ENCODE data around the gene FBXL17.

The FBXL17 gene

GRCh38 chr5:108353087-108353486, 28.8 kb downstream of the FBXL17 start:
- Mint-ChIP-seq H3K36me3 (peaks cover 2% of the 10 kb centered on the region), H3K27me3 (no peaks in the 10 kb centered on the region), H3K4me3 (no peak overlapping the region), H3K9me3 (no peaks in the 10 kb centered on the region), H3K27ac (no peak overlapping the region), H3K4me1 (peaks cover 12% of the 10 kb centered on the region)

GRCh38 chr5:108345541-108346171, 36.2 kb downstream of the FBXL17 start:
- Mint-ChIP-seq H3K4me3 (no peak overlapping the region), H3K36me3 (peaks cover 8% of the 10 kb centered on the region), H3K9me3 (no peaks in the 10 kb centered on the region), H3K27ac (no peak overlapping the region), H3K27me3 (no peaks in the 10 kb centered on the region), H3K4me1 (no peaks in the 10 kb centered on the region)

DNA sequence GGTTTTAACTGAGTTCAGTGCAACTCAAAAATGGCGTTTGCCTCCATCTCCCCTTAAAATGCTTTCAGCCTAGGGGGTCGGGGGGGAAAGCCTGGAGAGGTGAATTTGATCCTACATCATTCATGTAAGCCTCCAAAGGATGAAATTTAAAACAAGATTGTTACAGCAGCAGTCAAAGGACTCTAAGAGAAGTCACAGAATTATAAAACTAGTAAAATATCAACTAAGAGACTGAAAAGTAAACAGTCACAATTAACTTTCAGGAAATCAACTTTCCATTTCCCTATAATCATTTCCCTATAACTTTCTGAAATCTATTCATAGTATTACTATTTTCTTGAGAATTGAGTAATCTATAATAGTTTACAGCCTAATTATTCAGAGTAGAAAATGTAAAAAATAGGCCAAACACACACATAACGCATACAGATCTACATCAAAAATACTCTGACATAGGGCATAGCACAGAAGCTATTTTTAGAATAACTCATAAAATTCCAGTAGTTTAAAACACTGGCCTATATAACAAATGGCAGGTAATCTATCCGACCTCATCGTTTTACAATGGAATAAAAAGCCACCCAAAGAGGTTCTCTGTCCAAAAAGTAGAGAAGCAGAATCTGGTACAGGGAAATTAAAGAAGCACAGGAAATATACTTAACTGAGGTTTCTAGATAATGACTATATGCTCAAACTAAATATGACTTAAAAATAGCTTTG, 37.6 kb downstream of the FBXL17 start:
- H3K4me1 Mint-ChIP-seq = no peaks in the 10 kb centered on the region
- no peaks in the 10 kb centered on the region for H3K27me3 Mint-ChIP-seq
- H3K27ac Mint-ChIP-seq = no peak overlapping the region
- no peak overlapping the region for H3K4me3 Mint-ChIP-seq
- peaks cover 10% of the 10 kb centered on the region for H3K36me3 Mint-ChIP-seq
- no peaks in the 10 kb centered on the region for H3K9me3 Mint-ChIP-seq

GRCh38 chr5:108341866-108342265, 40.0 kb downstream of the FBXL17 start:
- Mint-ChIP-seq H3K4me3 (no peak overlapping the region), H3K27ac (no peak overlapping the region), H3K9me3 (no peaks in the 10 kb centered on the region), H3K27me3 (no peaks in the 10 kb centered on the region), H3K36me3 (peaks cover 11% of the 10 kb centered on the region), H3K4me1 (no peaks in the 10 kb centered on the region)

DNA sequence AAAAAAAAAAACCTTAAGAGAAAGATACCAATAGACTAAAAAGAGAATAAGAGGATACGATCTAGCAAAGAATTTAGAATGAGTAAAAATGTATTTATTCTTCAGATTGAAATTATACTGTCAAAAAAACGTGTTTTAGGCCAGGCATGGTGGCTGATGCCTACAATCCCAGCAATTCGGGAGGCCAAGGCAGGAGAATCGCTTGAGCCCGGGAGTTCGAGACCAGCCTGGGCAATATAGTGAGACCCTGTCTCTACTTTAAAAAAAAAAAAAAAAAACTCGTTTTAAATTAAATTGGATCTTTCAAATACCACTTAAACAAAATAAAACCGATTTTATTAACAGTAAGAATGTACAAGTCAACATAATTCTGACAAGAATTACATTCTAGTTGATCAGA, 41.8 kb downstream of the FBXL17 start:
- Mint-ChIP-seq H3K27me3 (no peaks in the 10 kb centered on the region), H3K36me3 (peaks cover 11% of the 10 kb centered on the region), H3K4me3 (no peak overlapping the region), H3K4me1 (no peaks in the 10 kb centered on the region), H3K9me3 (no peaks in the 10 kb centered on the region), H3K27ac (no peak overlapping the region)

DNA sequence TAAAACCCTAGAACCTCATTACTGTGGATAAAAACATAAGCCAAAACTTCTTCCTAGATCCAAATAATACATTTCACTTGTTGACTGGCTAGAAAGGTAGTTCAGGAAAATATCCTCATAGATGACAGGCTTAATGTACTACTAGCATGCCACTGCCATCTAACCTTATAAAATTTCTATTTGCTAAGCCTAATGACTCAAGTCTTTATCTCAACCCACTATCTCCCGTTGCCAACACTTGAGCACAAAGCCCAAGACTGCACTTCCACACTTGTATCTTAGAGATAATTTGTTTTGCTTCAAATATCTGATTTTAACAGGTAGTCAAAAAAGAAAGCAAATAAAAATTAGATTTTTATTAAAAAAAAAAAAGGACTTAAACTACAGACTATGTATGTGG, 42.7 kb downstream of the FBXL17 start:
- Mint-ChIP-seq H3K9me3 (no peaks in the 10 kb centered on the region), H3K36me3 (peaks cover 11% of the 10 kb centered on the region), H3K4me1 (peaks cover 4% of the 10 kb centered on the region), H3K4me3 (no peak overlapping the region), H3K27me3 (no peaks in the 10 kb centered on the region), H3K27ac (no peak overlapping the region)

GRCh38 chr5:108334225-108334624, 47.7 kb downstream of the FBXL17 start:
- Mint-ChIP-seq H3K4me3 (no peak overlapping the region), H3K36me3 (peaks cover 7% of the 10 kb centered on the region), H3K27ac (no peak overlapping the region), H3K9me3 (no peaks in the 10 kb centered on the region), H3K27me3 (no peaks in the 10 kb centered on the region), H3K4me1 (peaks cover 9% of the 10 kb centered on the region)

- H3K9me3 Mint-ChIP-seq = peaks cover 5% of the 10 kb centered on the region
- no peak overlapping the region for H3K4me3 Mint-ChIP-seq
- H3K27me3 Mint-ChIP-seq = no peaks in the 10 kb centered on the region
- H3K27ac Mint-ChIP-seq = no peak overlapping the region
- peaks cover 35% of the 10 kb centered on the region for H3K36me3 Mint-ChIP-seq
- peaks cover 12% of the 10 kb centered on the region for H3K4me1 Mint-ChIP-seq
Measured at GRCh38 chr5:108326982-108327381, 54.9 kb downstream of the FBXL17 start.

DNA sequence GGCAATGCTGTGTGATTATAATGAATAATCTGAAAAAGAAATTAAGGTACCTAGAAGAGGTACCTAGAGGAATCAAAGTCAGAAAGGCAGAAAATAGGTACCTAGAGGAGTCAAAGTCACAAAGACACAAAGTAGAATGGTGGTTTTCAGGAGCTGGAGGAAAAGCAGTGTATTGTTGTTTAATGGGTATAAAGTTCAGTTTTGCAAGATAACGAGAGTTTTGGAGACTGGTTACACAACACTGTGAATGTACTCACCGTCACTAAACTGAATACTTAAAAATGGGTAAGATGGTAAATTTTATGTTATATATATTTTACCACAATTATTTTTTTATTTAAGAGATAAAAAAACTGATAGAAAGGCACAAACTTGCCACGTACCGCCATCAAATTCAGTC, 57.0 kb downstream of the FBXL17 start:
- H3K4me1 Mint-ChIP-seq = peaks cover 9% of the 10 kb centered on the region
- H3K27ac Mint-ChIP-seq = no peak overlapping the region
- peaks cover 33% of the 10 kb centered on the region for H3K36me3 Mint-ChIP-seq
- no peaks in the 10 kb centered on the region for H3K27me3 Mint-ChIP-seq
- peaks cover 5% of the 10 kb centered on the region for H3K9me3 Mint-ChIP-seq
- no peak overlapping the region for H3K4me3 Mint-ChIP-seq

GRCh38 chr5:108321341-108321740, 60.6 kb downstream of the FBXL17 start:
- Mint-ChIP-seq H3K27ac (no peak overlapping the region), H3K4me1 (peaks cover 9% of the 10 kb centered on the region), H3K9me3 (no peaks in the 10 kb centered on the region)

GRCh38 chr5:108320231-108320630, 61.7 kb downstream of the FBXL17 start:
- peaks cover 9% of the 10 kb centered on the region for H3K4me1 Mint-ChIP-seq
- H3K36me3 Mint-ChIP-seq = peaks cover 14% of the 10 kb centered on the region
- no peaks in the 10 kb centered on the region for H3K9me3 Mint-ChIP-seq
- H3K27me3 Mint-ChIP-seq = no peaks in the 10 kb centered on the region
- H3K27ac Mint-ChIP-seq = no peak overlapping the region
- no peak overlapping the region for H3K4me3 Mint-ChIP-seq

More at GRCh38 chr5:108321341-108321740, 60.6 kb downstream of the FBXL17 start:
- Mint-ChIP-seq H3K36me3 (peaks cover 23% of the 10 kb centered on the region), H3K4me3 (no peak overlapping the region), H3K27me3 (no peaks in the 10 kb centered on the region)

DNA sequence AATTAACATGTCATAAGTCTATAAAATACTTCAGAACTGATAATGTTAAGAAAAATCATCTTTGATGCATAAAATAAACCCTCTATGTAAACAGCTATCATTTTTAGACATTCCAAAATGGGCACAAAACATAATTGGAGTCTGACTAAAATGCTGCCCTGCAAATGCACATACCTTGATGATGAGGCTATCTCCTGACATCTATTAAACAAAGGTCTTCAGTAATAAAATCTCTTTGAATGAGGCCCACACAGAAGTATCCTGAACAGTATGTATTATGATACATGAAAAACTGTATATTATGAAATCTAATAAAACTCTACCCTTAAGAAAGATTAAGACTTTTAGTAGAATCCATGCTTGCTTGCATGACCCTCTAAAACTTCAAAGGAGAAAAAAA, 66.1 kb downstream of the FBXL17 start:
- H3K27ac Mint-ChIP-seq = no peak overlapping the region

GRCh38 chr5:108312258-108312657, 69.6 kb downstream of the FBXL17 start:
- Mint-ChIP-seq H3K36me3 (peaks cover 6% of the 10 kb centered on the region), H3K4me1 (peaks cover 10% of the 10 kb centered on the region), H3K27me3 (no peaks in the 10 kb centered on the region), H3K27ac (no peak overlapping the region), H3K4me3 (no peak overlapping the region), H3K9me3 (no peaks in the 10 kb centered on the region)

More for the DNA sequence above, 66.1 kb downstream of the FBXL17 start:
- H3K36me3 Mint-ChIP-seq = peaks cover 6% of the 10 kb centered on the region
- H3K4me1 Mint-ChIP-seq = peaks cover 13% of the 10 kb centered on the region
- H3K4me3 Mint-ChIP-seq = no peak overlapping the region
- H3K27me3 Mint-ChIP-seq = no peaks in the 10 kb centered on the region
- H3K9me3 Mint-ChIP-seq = no peaks in the 10 kb centered on the region

DNA sequence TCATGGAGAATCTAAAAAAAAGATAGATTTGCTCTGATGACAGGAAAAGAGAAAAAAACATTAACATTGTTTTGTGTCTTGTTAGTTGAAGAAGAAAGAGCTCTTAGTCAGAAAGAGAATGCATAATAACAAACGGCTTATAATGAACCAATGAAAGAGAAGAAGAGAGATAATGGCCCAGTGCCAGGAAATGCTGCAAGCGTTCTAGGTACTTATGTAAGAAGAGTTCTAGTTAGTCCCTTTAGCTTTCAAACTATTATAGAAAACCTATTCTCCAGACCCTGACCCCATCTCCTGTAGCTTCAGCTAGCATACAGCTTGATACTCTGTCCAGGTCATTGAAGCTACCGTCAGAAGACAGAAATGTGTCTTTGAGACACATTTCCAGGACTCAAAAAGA, 70.2 kb downstream of the FBXL17 start:
- Mint-ChIP-seq H3K27ac (no peak overlapping the region), H3K4me3 (no peak overlapping the region), H3K9me3 (no peaks in the 10 kb centered on the region), H3K4me1 (peaks cover 13% of the 10 kb centered on the region), H3K27me3 (no peaks in the 10 kb centered on the region), H3K36me3 (peaks cover 6% of the 10 kb centered on the region)

DNA sequence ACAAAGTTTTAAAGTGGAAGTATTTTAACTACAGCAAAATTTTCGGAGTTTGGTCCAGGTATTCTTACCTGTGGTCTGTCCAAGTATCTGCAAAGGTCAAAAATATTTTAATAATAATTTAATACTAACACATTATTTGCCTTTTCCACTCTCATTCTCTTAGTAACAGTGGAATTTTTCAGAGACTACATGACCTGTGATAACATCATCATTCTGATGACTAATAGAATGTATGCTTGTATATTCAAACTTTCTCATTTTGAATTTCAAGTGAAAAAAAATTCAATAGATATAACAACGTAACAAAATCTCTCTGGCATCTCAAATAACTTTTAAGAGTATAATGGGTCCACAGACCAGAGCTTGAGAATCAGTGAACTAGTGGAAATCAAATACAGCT, 78.3 kb downstream of the FBXL17 start:
- H3K4me3 Mint-ChIP-seq = no peak overlapping the region
- peaks cover 7% of the 10 kb centered on the region for H3K4me1 Mint-ChIP-seq
- H3K9me3 Mint-ChIP-seq = no peaks in the 10 kb centered on the region
- H3K36me3 Mint-ChIP-seq = peaks cover 3% of the 10 kb centered on the region
- H3K27ac Mint-ChIP-seq = no peak overlapping the region
- H3K27me3 Mint-ChIP-seq = no peaks in the 10 kb centered on the region

GRCh38 chr5:108303086-108303485, 78.8 kb downstream of the FBXL17 start:
- Mint-ChIP-seq H3K27me3 (no peaks in the 10 kb centered on the region), H3K36me3 (peaks cover 3% of the 10 kb centered on the region), H3K4me3 (no peak overlapping the region), H3K4me1 (peaks cover 10% of the 10 kb centered on the region), H3K27ac (no peak overlapping the region), H3K9me3 (no peaks in the 10 kb centered on the region)
